HUDEP-2 (cell line): ENCODE data around the gene LRFN5.
"Not testable (repeated sequence)": the region's sequence is repeated elsewhere in the genome, so short reads cannot be mapped to it uniquely, and the experiment has no call there.

ENCODE experiments used
- DNase-seq, 76 experiments: peaks; one replicate each; lab custom pipeline; 2025; ENCODE audit not compliant: unreplicated experiment in 76 of 76; lab: John Stamatoyannopoulos, UW

The LRFN5 gene

DNA sequence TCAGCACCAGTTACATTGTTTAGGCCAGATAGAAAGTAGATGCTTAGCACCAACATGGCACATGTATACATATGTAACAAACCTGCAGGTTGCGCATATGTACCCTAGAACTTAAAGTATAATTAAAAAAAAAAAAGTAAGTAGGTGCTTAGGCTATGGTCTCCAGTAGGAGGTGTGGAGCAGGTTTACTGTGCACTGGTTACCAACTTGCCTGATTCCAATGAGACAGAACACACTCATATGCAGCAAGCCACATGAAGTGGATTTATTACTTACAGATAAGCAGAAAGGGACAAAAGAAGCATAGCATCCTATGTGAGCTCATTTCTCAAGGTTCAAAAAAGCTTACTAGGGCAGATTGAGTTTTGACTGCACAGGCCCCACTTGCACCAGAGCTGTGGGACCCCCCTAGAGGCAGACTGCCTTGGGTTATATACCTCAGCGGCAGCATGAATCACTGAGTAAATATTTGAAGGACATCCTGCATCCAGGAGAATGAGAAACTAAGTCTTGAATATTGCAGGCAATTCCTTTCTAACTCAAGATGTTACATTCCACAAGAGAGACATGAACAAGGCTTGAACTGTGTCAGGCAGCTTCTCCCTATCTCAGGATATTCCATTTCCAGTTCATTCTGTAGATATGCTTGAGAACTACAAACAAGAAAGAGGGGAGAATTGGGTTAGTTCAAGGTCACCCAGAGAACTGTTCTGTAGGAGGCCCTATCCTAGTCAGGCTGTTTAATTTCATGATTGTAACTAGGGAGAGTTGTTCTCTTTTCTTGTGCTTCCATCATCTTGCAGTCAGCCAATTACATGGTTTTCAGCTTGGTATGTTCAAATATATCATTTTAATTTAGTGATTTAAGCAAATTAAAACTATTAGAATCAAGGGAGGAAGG lies 30.1 kb downstream of the LRFN5 start:
- DNase-seq = no peak

DNA sequence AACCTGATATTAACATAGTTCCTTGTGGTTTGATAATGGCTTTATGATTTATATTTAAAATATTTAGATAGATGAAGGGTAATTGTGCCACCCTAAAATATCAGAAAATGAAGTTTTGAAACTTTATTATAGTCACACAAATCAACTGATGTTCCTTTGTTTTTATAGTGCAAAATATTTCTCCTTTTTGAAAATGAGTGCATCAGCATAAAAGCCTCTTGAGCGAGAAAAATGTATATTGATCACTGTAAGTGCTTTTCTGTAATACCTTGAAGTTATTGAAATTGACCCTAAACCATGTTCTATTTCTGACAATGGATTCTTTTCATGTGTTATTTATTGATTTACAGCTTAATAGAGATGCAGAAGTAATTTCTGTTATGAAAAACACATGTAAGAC lies 35.0 kb downstream of the LRFN5 start:
- no peak for DNase-seq

DNA sequence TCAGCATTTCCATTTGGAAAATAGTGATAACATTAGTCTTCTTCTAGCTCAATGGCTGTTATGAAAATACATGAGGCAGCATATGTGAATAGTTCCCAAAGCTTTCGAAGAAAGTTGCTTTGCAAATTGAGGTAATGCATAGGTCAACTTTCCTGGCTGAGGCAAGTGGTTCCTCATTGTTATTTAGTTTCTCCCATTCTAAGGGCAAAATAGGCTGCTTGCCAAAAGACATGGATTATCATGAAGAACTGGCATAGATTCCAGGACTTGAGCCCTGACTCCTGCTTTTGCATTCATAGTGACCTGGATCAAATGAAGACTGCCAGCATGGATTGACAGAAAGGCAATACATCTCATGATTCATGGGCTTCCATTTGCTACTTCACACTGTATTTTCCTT lies 35.7 kb downstream of the LRFN5 start:
- no peak for DNase-seq

DNA sequence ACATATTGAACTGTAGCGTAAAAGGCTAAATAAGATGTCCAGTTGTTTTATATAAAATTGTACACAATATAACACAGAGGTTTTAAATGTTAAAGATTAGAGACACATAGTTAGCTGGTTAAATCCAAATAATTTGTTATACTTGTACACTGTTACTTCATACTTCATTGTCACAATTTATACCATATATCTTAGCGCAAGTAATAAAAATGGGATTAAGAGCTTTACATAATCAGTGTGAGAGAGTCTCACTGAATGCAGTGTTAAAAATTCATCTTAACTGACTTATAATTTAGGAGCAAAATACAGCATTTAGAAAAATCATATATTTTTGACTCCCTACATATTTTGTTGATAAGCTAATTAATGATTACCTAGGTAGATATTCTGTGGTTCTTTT lies 36.1 kb downstream of the LRFN5 start:
- DNase-seq = no peak

DNA sequence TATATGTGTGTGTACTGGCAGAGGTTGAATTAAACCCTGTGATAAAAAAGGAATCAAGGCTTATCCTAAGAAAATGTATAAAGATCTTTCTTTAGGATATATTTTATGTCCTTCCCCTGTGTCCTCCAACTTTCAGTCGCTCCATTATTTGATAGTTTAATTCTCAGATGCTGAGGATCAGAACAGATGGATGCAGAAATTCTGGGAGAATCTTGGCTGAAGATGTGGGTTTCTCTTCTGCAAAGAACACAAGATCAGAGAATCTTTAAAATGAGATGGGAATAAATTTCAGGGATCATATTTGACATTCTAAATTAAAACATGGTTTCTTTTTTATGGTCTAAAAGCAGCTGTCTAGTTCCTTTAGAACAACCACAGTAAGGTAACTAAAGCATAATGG lies 37.9 kb downstream of the LRFN5 start:
- DNase-seq = no peak

DNA sequence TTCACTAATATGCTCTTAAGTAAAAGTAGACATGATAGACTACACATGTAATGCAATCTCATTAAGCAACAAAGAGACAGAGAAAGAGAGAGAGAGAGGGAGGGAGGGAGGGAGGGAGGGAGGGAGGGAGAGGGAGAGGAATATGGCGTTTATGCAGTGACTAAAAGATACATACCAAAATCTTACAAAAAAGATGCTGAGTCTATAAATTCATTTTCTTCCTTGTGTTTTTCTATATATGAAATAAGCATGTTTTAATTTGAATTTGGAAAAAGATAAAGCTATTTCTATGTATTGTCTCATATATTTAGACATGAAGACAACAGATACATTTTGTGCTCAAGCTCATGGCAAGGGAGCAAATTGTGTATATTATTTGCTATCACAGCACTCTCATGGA lies 44.1 kb downstream of the LRFN5 start:
- no peak for DNase-seq

DNA sequence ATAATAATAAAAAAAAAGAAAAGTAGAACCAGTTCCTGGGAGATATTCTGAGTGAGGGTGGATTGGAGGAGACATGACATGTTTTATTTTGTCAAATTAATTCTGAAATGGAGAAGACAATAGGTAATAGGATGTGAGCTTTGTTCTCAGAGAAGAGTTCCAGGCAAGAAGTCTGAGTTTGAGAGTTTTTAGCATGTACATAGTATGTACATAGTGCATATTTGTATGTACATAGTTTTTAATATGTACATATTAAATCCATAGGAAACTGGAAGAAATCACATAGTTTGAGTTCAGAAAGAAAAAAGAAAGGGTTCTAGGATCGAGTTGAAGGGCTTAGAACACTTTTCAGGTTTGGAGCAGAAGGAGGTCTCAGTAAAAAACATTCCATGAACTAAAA lies 47.5 kb downstream of the LRFN5 start:
- no peak for DNase-seq

DNA sequence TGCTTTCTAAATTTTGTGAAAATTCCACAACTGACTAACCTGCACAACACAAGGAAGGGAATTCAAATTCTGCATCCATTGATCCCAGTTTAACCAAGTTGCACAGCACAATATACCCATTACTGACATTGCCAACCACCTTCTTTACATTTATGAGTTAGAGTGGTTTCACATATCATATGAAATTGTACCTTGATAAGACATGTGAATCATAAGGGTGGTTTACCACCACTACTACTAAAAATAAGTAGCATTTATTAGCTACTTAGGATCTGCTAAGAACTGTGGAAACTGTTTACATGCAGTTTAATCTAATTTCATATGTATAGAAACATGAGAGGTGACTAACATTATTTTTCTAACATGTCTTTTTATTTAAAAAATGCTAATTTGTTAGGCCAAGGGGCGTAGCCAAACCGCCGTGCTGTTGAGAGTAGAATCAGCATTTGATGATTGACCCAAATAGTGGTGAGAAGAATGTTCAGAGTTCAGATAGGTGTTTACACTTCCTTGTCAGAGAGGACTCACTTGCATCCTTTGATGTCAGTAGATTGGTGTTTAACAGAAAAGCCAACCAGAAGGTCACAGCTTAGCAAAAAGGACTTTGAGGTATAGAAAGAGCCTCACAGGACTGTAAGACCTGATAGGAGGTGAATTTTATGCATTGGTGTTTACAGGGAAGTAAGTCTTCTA lies 56.2 kb downstream of the LRFN5 start:
- DNase-seq = no peak

DNA sequence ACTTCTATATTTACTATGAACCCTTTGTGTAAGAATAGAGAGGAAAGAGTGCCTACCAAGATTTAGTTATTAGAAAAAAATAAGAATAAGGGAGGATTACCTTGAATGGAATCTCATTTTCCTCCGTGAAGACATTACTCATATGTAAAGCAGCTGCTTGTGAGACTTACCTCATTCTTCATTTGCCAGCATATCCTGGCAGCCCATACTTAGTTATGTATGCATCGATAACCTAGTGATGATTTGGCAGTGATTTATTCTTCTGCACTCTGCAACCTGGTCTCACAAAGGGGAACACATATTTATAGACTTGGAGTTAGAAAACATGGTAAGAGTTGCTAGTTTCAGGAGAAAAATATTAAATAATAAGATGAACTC lies 56.8 kb downstream of the LRFN5 start:
- no peak for DNase-seq

DNA sequence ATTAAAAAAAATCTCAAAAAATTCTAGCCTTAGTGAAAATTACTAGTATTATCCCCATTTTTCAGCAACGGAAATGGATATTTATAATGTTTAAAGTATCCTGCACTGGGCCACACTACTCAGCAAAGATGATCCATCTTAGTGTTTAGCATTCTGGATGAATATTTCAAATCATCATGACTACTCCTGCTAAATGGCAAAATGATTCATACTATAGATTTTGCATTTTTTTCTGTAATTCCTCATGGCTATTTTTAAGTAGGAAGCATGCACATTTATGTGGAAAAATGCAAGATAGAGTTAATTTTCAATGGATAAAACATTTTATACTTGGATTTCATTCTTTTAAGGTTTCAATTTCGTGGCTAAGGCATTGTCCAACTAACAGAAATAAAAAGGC lies 59.6 kb downstream of the LRFN5 start:
- no peak for DNase-seq

DNA sequence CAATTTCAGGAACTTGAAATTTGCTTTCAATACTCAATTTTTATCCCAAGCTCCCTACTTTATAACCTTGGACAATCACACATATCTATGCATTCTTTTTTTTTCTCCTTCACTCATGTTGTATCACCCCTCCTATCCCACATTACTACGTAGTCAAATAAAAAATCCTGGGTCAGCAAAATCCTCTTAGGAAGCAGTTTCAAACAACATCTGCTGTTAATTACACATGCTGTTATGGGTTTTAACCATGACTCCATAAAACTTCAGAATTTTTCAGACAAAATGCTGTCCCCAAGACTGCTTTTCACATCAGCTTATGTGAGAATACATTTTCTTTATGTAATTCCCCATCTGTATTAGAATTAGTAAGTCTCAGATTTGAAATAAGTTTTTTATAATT lies 61.7 kb downstream of the LRFN5 start:
- DNase-seq = no peak

DNA sequence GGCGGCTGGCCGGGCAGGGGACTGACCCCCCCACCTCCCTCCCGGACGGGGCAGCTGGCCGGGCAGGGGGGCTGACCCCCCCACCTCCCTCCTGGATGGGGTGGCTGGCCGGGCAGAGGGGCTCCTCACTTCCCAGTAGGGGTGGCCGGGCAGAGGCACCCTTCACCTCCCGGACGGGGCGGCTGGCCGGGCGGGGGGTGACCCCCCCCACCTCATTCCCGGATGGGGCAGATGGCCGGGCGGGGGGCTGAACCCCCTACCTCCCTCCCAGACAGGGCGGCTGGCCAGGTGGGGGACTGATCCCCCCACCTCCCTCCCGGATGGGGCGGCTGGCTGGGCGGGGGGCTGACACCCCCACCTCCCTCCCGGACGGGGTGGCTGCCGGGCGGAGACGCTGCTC lies 66.9 kb downstream of the LRFN5 start:
- DNase-seq = not testable (repeated sequence)

DNA sequence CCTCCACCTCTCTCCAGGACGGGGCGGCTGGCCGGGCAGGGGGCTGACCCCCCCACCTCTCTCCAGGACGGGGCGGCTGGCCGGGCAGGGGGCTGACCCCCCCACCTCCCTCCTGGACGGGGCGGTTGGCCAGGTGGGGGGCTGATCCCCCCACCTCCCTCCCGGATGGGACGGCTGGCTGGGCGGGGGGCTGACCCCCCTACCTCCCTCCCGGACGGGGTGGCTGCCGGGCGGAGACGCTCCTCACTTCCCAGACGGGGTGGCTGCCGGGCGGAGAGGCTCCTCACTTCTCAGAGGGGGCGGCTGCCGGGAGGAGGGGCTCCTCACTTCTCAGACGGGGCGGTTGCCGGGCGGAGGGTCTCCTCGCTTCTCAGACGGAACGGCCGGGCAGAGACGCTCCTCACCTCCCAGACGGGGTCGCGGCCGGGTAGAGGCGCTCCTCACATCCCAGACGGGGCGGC lies 67.9 kb downstream of the LRFN5 start:
- DNase-seq = not testable (repeated sequence)

DNA sequence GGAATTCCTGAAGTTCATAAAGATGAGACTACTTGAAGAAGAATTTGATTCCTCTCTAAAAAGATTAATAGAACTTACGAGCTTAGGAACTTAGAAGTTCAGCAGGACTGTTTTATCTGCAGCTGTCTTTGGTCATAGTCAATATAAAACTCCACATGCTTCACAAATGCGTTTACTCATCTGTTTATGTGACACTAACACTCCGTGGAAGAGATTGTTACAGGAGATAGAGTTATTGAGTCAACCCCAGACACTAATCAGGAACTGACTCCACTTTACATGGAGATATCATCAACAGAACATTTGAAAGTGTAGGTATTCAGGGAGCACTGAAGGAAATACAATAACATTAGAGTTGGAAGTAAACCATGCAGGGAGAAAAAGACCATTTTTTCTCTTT lies 92.8 kb downstream of the LRFN5 start:
- no peak for DNase-seq

DNA sequence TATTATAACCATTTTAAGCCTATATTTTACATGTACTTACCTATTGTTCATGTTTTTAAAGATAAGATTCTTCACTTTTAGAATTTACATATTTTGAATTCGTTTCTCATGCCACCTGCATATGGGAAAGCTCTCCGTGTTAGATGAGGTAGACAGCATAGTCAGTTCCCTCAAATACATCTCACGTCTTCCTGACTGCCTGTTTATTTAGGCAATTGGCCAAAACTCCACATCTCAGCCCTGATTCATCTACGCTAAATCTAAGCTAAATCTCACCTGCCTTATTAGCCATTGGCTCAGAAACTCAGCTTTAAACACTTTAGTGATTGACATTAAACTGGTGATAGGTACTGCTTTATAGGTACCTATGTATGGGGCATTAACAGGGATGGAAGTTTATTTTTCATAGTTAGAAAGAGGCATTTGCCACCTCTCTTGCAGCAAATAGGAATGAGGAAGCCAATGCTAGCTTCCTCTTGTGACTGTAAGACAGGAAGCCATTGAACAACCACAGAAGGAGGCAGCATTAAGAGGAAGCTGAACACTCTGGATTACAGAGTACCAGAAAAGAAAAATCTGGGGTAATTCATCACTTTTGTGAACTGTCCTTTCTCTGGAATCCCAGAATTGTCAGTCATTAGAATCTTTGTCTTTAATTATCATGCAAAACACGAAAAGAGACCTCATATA lies 111.9 kb downstream of the LRFN5 start:
- DNase-seq = no peak

DNA sequence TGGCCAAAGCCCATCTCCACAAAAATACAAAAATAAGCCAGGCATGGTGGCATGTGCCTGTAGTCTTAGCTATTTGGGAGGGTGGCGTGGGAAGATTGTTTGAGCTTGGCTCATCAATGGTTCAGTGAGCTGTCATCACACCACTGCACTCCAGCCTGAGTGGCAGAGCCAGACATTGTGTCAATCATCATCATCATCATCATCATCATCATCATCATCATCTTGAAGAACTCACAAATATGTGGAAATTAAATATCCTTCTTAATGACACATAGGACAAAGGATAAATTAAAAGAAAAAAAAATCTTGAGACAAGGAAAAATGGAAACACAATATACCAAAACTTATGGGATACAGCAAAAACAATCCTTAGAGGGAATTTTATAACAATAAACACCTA lies 132.5 kb downstream of the LRFN5 start:
- no peak for DNase-seq

DNA sequence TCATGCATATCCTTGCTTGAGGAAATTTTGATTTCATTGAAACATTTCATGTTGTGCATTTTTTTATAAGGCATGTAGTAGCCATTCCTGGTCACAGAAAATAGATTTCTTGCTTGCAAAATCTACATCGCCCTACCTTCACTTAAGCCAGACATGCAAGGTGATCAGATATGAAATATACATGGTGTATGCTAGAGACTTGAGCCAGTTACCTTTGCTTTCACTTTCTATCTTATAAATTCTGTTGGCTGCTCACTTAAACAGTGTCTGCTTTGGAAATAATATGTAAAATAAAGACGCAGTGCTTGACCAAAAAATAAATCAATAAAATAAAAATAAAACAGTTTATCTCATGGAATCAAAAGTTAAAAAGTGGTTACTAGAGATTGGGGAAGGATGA lies 136.5 kb downstream of the LRFN5 start:
- no peak for DNase-seq

DNA sequence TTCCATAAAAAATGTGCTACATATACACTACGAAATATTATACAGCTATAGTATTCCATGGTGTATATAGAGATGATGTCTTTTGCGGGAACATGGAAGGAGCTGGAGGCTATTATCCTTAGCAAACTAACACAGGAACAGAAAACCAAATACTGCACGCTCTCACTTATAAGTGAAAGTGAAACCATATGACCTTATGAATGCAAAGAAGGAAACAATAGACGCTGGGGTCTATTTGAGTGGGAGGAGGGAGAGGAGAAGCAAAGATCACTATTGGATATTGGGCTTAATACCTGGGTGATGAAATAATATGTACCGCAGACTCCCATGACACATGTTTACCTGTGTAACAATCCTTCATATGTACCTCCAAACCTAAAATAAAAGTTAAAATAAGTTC lies 142.8 kb downstream of the LRFN5 start:
- DNase-seq = no peak

DNA sequence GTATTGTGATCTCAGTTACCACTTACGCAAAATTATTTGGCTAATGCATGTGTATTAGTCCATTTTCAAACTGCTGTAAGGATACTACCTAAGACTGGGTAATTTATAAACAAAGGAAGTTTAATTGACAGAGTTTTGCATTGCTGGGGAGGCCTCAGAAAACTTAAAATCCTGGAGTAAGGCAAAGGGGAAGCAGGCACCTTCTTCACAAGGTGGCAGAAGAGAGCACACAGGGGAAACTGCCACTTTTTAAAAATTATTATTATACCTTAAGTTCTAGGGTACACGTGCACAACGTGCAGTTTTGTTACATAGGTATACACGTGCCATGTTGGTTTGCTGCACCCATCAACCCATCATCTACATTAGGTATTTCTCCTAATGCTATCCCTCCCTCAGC lies 143.9 kb downstream of the LRFN5 start:
- DNase-seq = not testable (repeated sequence)

DNA sequence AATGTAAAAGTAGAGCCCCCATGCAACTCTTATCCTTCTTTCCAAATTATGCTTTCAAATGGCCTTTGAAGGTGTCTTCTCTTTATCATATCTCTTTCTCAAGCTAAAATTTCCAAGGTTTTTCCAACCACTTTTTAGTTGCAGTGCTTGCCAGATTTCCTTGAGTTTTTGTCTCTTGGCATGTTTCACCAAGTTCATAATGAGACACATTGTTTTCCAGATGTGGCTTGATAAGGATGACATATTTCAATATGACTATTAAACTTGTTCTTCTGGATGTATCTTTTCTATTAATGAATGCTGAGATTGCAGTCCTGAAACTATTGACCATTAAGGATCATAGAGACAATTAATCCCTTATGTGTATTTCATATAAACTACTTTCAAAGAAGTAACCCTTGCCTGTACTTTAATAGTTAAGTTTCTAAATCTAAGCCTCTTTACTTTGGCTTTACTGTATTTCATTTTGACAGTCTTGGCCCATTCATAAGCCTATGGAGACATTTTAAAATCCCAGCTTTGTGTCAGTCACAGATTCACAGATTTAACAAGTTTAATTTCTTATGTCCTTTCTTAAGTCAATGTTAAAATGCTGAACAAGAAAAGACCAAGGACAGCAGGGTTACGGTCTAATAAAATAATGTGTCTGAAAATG lies 151.5 kb downstream of the LRFN5 start:
- DNase-seq = no peak

DNA sequence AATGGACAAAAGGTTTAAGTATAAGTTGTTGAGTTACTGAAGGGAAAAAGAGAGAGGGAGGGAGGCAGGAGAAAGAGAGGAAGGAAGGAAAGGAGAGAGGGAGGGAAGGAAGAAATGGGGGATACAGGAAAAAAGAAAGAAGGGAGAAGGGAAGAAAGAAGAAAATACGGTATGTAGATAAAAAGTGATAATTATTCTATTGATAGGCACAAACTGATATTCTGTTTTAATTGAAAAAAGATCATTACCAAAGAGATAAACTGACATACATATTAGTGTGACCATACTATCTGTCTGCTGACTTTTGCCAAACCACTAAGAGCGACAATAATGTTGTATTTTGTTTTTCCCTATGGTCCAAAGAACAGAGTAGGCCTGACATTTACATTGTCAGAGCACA lies 154.5 kb downstream of the LRFN5 start:
- no peak for DNase-seq
